ENCODE results near the gene RAB11A. TPM values are rescaled to one million over a fixed set of nuclear protein-coding genes. Genes with fewer than 3 reads are reported as not detected.
A peak's percentile ranks its signal among the peaks of the same experiment; 100 is the strongest.

RAB11A gene
- total and polyA plus RNA-seq, 8 donors: 129 to 360 (median 183) TPM

DNA sequence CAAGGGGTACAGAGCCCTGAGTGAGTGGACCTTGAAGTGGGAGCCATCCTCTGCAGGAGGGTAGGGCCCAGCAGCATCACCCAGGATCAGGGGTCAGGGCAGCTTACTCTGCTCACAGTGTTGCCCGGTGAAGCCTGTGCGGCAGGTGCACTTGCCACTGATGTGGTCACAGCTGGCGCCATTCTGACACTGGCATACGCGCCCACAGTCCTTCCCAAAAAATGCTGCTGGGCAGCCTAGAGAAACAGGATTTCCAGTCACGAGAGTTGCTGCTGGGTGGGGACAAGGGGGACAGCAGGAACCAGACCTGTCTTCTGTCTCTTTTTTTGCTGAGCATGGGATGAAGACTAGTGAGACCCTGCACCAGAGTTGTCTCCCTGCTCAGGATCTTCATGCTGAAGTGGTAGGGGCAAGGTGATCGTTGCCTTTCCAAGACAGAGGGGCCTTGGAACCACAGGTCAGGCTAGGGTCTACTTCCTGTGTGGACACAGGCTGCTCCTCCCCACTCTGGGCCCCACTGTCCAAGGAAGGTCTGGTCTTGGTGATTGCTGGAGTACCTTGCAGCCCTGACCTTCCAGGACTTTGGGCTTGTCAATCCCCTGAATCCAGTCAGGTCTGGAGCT, 46.9 kb downstream of the RAB11A start:
- Histone ChIP-seq H3K4me3 (no peak overlapping the region), H3K27me3 (no peaks in the 10 kb centered on the region), H3K4me1 (peaks cover 3 to 18% (median 15%) of the 10 kb centered on the region in 4 donors), H3K27ac (no peak overlapping the region), H3K36me3 (peaks cover 0 to 32% (median 29%) of the 10 kb centered on the region in 4 donors), H3K9me3 (no peaks in the 10 kb centered on the region)
- WGBS, 5 donors: 47 to 75% (median 63%) methylated on average over 4 to 7 of the region's 7 CpGs
- no peak for DNase-seq
- intact Hi-C loops (cut with DNase I; ENCODE audit: low total_unique reads): no loop called here
- TF ChIP-seq EP300 (IDR thresholded peaks at IDR 0.05) (no peak), POLR2A (IDR thresholded peaks at IDR 0.05) (no peak), POLR2AphosphoS5 (IDR thresholded peaks at IDR 0.05) (no peak)
- TF ChIP-seq, protein P1, sequence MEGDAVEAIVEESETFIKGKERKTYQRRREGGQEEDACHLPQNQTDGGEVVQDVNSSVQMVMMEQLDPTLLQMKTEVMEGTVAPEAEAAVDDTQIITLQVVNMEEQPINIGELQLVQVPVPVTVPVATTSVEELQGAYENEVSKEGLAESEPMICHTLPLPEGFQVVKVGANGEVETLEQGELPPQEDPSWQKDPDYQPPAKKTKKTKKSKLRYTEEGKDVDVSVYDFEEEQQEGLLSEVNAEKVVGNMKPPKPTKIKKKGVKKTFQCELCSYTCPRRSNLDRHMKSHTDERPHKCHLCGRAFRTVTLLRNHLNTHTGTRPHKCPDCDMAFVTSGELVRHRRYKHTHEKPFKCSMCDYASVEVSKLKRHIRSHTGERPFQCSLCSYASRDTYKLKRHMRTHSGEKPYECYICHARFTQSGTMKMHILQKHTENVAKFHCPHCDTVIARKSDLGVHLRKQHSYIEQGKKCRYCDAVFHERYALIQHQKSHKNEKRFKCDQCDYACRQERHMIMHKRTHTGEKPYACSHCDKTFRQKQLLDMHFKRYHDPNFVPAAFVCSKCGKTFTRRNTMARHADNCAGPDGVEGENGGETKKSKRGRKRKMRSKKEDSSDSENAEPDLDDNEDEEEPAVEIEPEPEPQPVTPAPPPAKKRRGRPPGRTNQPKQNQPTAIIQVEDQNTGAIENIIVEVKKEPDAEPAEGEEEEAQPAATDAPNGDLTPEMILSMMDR (IDR thresholded peaks at IDR 0.05): no peak

DNA sequence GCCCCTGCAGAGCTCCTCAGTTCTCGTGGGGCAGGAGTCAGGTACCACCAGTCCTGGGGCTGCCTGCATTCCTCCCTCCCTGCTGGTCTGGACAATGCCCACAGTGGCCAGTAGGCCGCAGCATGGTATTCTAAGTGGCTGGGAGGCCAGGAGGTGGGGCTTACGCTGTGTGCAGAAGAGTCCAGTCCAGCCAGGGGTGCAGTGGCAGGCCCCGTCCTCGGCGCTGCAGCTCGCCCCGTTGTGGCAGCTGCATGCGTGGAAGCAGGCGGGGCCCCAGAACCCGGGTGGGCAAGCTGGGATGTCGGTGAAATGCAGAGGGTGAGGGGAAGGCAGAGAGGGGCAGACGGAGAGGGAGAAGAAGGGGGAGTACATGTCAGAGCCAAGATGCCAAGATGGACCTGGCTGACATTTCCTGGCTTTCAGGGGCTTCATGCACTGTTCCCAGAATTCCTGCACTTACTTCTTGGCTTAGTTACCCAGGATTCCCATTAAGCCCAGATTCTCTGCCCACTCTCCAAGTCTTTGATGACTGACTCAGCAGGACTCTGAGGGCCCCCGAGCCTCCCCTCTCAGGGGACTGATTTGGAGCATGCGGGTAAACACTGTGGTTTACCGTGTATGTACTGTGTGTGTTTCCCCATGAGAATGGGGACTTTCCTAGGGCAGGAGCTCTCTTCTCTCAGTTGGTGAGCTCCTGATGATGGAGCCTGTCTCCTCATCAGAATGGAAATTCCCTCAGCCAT, 47.5 kb downstream of the RAB11A start:
- Histone ChIP-seq H3K4me3 (peak overlapping the region in 2 of 4 donors; percentile 9 to 21), H3K4me1 (peaks cover 3 to 18% (median 15%) of the 10 kb centered on the region in 4 donors), H3K36me3 (peaks cover 0 to 25% (median 22%) of the 10 kb centered on the region in 4 donors), H3K9me3 (no peaks in the 10 kb centered on the region), H3K27me3 (no peaks in the 10 kb centered on the region), H3K27ac (no peak overlapping the region)
- intact Hi-C loops (cut with DNase I; ENCODE audit: low total_unique reads): no loop called here
- TF ChIP-seq, protein P1 (IDR thresholded peaks at IDR 0.05): peak in 5 of 7 experiments; percentile 50 to 69 (median 64)
- no peak for TF ChIP-seq EP300 (IDR thresholded peaks at IDR 0.05)
- WGBS, 5 donors: 22 to 40% (median 32%) methylated on average over 13 to 16 of the region's 16 CpGs
- DNase-seq: peak; percentile 71 to 86

DNA sequence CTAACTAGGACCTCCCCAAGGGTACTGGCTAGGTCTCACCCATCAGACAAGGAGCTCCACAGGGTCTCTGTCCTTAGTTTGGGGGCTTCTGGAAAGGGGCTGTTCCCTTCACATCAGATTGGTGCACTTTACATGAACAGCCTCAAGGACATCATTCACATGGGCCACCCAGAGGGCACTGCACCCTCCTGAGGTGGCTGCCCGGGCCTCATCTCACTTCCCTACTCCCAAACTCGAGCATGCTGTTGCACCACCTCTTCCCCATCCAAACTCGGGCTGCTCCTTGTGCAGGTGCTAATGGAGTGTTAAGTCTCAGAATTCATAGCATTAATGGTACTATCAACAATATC, 48.1 kb downstream of the RAB11A start:
- Histone ChIP-seq H3K27ac (no peak overlapping the region), H3K4me1 (peaks cover 3 to 18% (median 15%) of the 10 kb centered on the region in 4 donors), H3K36me3 (peaks cover 0 to 20% (median 17%) of the 10 kb centered on the region in 4 donors), H3K27me3 (no peaks in the 10 kb centered on the region), H3K9me3 (no peaks in the 10 kb centered on the region), H3K4me3 (no peak overlapping the region)
- intact Hi-C loops (cut with DNase I; ENCODE audit: low total_unique reads): no loop called here
- 70 to 80% (median 78%) methylated on average over 3 of the region's 3 CpGs for WGBS, 5 donors
- TF ChIP-seq EP300 (IDR thresholded peaks at IDR 0.05) (no peak), POLR2AphosphoS5 (IDR thresholded peaks at IDR 0.05) (no peak), POLR2A (IDR thresholded peaks at IDR 0.05) (no peak)
- TF ChIP-seq, protein P1 (IDR thresholded peaks at IDR 0.05): no peak
- no peak for DNase-seq

DNA sequence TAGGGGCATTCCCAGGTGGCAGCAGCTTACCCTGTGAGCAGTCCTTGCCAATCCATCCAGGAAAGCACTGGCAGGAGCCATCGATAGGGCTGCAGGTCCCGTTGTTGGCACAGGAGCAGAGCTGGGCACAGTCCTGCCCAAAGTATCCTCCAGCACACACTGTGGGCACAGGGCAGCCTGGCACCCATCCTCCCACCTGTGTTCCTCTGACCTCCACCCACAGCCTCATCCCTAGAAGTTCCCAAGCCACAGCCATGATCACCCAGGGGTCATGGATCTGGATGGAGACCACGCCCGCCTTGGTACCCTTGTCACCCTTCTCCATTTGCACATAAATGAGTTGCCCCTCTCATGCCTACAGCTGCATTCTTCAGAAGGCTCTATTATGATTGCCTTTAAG, 48.6 kb downstream of the RAB11A start:
- no peak overlapping the region for H3K27ac ChIP-seq
- no peak overlapping the region for H3K4me3 ChIP-seq
- no peak for DNase-seq
- H3K9me3 ChIP-seq: no peaks in the 10 kb centered on the region
- intact Hi-C loops (cut with DNase I; ENCODE audit: low total_unique reads): no loop called here
- H3K4me1 ChIP-seq: peaks cover 3 to 18% (median 15%) of the 10 kb centered on the region in 4 donors
- H3K27me3 ChIP-seq: no peaks in the 10 kb centered on the region
- H3K36me3 ChIP-seq: peaks cover 0 to 16% (median 11%) of the 10 kb centered on the region in 4 donors
- 88 to 97% (median 96%) methylated on average over 2 to 4 of the region's 4 CpGs for WGBS, 5 donors
- no peak for TF ChIP-seq EP300 (IDR thresholded peaks at IDR 0.05)
- TF ChIP-seq POLR2A (IDR thresholded peaks at IDR 0.05): no peak
- TF ChIP-seq POLR2AphosphoS5 (IDR thresholded peaks at IDR 0.05): no peak
- TF ChIP-seq, protein P1 (IDR thresholded peaks at IDR 0.05): no peak
